ENCODE measurements around the gene BAZ1B. TPM values are rescaled to one million over a fixed set of nuclear protein-coding genes. Genes with fewer than 3 reads are reported as not detected.
A peak's percentile ranks its signal among the peaks of the same experiment; 100 is the strongest.
"Not testable (repeated sequence)": the region's sequence is repeated elsewhere in the genome, so short reads cannot be mapped to it uniquely, and the experiment has no call there.

The BAZ1B gene
- 100 to 1,000 TPM in 1 of 2 donors, 10 to 100 TPM in 1; 79.0 to 132 TPM for total RNA-seq

- H3K4me3 Mint-ChIP-seq, result peak within 1 kb of the TSS; percentile 94
- no peaks in the 10 kb centered on the region for H3K9me3 Mint-ChIP-seq
- H3K4me1 Mint-ChIP-seq (ENCODE audit: low read depth in 2 of 2), result peaks cover 56 to 68% of the 10 kb centered on the region in 2 donors
- H3K27ac Mint-ChIP-seq, result peak within 1 kb of the TSS; percentile 95
- H3K36me3 Mint-ChIP-seq, result peaks cover 20% of the 10 kb centered on the region
- DNase-seq (ENCODE audit: low spot score) (peak; percentile 98), ATAC-seq (peak; percentile 96 to 98)
- H3K27me3 Mint-ChIP-seq, result no peaks in the 10 kb centered on the region
Observed at GRCh38 chr7:73522105-73522872, at the start of gene BAZ1B. Gene BAZ1B (minus strand): TSS chr7:73522293. CDS start chr7:73521933, 360 bp downstream.

- Mint-ChIP-seq H3K27me3 (no peaks in the 10 kb centered on the region), H3K36me3 (peaks cover 12% of the 10 kb centered on the region), H3K4me3 (no peak overlapping the region), H3K27ac (no peak overlapping the region), H3K9me3 (no peaks in the 10 kb centered on the region), H3K4me1 (ENCODE audit: low read depth in 2 of 2) (peaks cover 7 to 11% of the 10 kb centered on the region in 2 donors)
- no peak for ATAC-seq
- DNase-seq (ENCODE audit: low spot score), result no peak
Observed at GRCh38 chr7:73570977-73571376, 48.9 kb upstream of the BAZ1B start.

- H3K9me3 Mint-ChIP-seq, result no peaks in the 10 kb centered on the region
- peaks cover 12% of the 10 kb centered on the region for H3K36me3 Mint-ChIP-seq
- no peaks in the 10 kb centered on the region for H3K27me3 Mint-ChIP-seq
- H3K4me3 Mint-ChIP-seq, result no peak overlapping the region
- ATAC-seq, result peak in 1 of 2 donors; percentile 14
- H3K27ac Mint-ChIP-seq, result no peak overlapping the region
- DNase-seq (ENCODE audit: low spot score), result no peak
- peaks cover 12 to 16% of the 10 kb centered on the region in 2 donors for H3K4me1 Mint-ChIP-seq (ENCODE audit: low read depth in 2 of 2)
Observed at GRCh38 chr7:73570521-73570920, 48.4 kb upstream of the BAZ1B start.

GRCh38 chr7:73569042-73569608 is 47.0 kb upstream of the BAZ1B start:
- Mint-ChIP-seq H3K4me3 (no peak overlapping the region), H3K27me3 (no peaks in the 10 kb centered on the region), H3K36me3 (peaks cover 12% of the 10 kb centered on the region), H3K9me3 (no peaks in the 10 kb centered on the region), H3K27ac (no peak overlapping the region), H3K4me1 (ENCODE audit: low read depth in 2 of 2) (peaks cover 15% of the 10 kb centered on the region in 2 donors)
- DNase-seq (ENCODE audit: low spot score) (no peak), ATAC-seq (no peak)

GRCh38 chr7:73567846-73568685 is 46.0 kb upstream of the BAZ1B start:
- peaks cover 12% of the 10 kb centered on the region for H3K36me3 Mint-ChIP-seq
- H3K4me3 Mint-ChIP-seq, result no peak overlapping the region
- H3K9me3 Mint-ChIP-seq, result no peaks in the 10 kb centered on the region
- no peaks in the 10 kb centered on the region for H3K27me3 Mint-ChIP-seq
- DNase-seq (ENCODE audit: low spot score) (no peak), ATAC-seq (no peak)
- peaks cover 15% of the 10 kb centered on the region in 2 donors for H3K4me1 Mint-ChIP-seq (ENCODE audit: low read depth in 2 of 2)
- no peak overlapping the region for H3K27ac Mint-ChIP-seq

GRCh38 chr7:73567140-73567539 is 45.0 kb upstream of the BAZ1B start:
- H3K27ac Mint-ChIP-seq, result no peak overlapping the region
- H3K4me3 Mint-ChIP-seq, result no peak overlapping the region
- ATAC-seq (no peak), DNase-seq (ENCODE audit: low spot score) (no peak)
- peaks cover 15% of the 10 kb centered on the region in 2 donors for H3K4me1 Mint-ChIP-seq (ENCODE audit: low read depth in 2 of 2)
- H3K9me3 Mint-ChIP-seq, result no peaks in the 10 kb centered on the region
- no peaks in the 10 kb centered on the region for H3K27me3 Mint-ChIP-seq
- peaks cover 9% of the 10 kb centered on the region for H3K36me3 Mint-ChIP-seq

- H3K27me3 Mint-ChIP-seq; DNase-seq (ENCODE audit: low spot score); ATAC-seq; H3K9me3 Mint-ChIP-seq; H3K36me3 Mint-ChIP-seq: not testable (repeated sequence)
- H3K4me1 Mint-ChIP-seq (ENCODE audit: low read depth in 2 of 2), result peaks cover 15% of the 10 kb centered on the region in 2 donors
- H3K4me3 Mint-ChIP-seq, result peak overlapping the region; percentile 90
- peak overlapping the region; percentile 26 to 50 for H3K27ac Mint-ChIP-seq
Observed at GRCh38 chr7:73566431-73566830, 44.3 kb upstream of the BAZ1B start.

- Mint-ChIP-seq H3K9me3 (no peaks in the 10 kb centered on the region), H3K27me3 (no peaks in the 10 kb centered on the region), H3K4me3 (peak overlapping the region; percentile 90), H3K36me3 (peaks cover 9% of the 10 kb centered on the region), H3K4me1 (ENCODE audit: low read depth in 2 of 2) (peaks cover 15% of the 10 kb centered on the region in 2 donors), H3K27ac (peak overlapping the region; percentile 26 to 50)
- ATAC-seq, result peak; percentile 59 to 64
- no peak for DNase-seq (ENCODE audit: low spot score)
Observed at GRCh38 chr7:73565675-73566340, 43.7 kb upstream of the BAZ1B start.

GRCh38 chr7:73560109-73560835 is 38.2 kb upstream of the BAZ1B start:
- Mint-ChIP-seq H3K9me3 (no peaks in the 10 kb centered on the region), H3K4me3 (no peak overlapping the region), H3K36me3 (peaks cover 5% of the 10 kb centered on the region), H3K27me3 (no peaks in the 10 kb centered on the region), H3K27ac (no peak overlapping the region), H3K4me1 (ENCODE audit: low read depth in 2 of 2) (peaks cover 14 to 15% of the 10 kb centered on the region in 2 donors)
- ATAC-seq, result no peak
- DNase-seq (ENCODE audit: low spot score), result no peak

- DNase-seq (ENCODE audit: low spot score) (peak; percentile 85), ATAC-seq (peak; percentile 78 to 85)
- Mint-ChIP-seq H3K4me1 (ENCODE audit: low read depth in 2 of 2) (peaks cover 25 to 26% of the 10 kb centered on the region in 2 donors), H3K36me3 (peaks cover 8% of the 10 kb centered on the region), H3K27ac (peak within 1 kb of the TSS; percentile 89 to 94), H3K27me3 (no peaks in the 10 kb centered on the region), H3K9me3 (no peaks in the 10 kb centered on the region), H3K4me3 (peak within 1 kb of the TSS; percentile 98)
Observed at GRCh38 chr7:73557397-73558257, 35.5 kb upstream of the BAZ1B start, which contains the start of gene BCL7B. Gene BCL7B (minus strand): TSS chr7:73557690. CDS start chr7:73557578, 112 bp downstream.

- H3K27ac Mint-ChIP-seq, result peak overlapping the region; percentile 89 to 94
- H3K4me3 Mint-ChIP-seq, result peak overlapping the region; percentile 98
- ATAC-seq, result peak; percentile 97
- H3K27me3 Mint-ChIP-seq, result no peaks in the 10 kb centered on the region
- H3K9me3 Mint-ChIP-seq, result no peaks in the 10 kb centered on the region
- DNase-seq (ENCODE audit: low spot score), result peak; percentile 98
- H3K36me3 Mint-ChIP-seq, result peaks cover 10% of the 10 kb centered on the region
- peaks cover 25 to 28% of the 10 kb centered on the region in 2 donors for H3K4me1 Mint-ChIP-seq (ENCODE audit: low read depth in 2 of 2)
Observed at GRCh38 chr7:73557108-73557396, 35.0 kb upstream of the BAZ1B start.
